Cardiac muscle cell (in vitro differentiated cells and primary cell): Measurements from ENCODE around the gene ALOX15B. TPM values are rescaled to one million over a fixed set of nuclear protein-coding genes. Genes with fewer than 3 reads are reported as not detected.
"Not testable (repeated sequence)": the region's sequence is repeated elsewhere in the genome, so short reads cannot be mapped to it uniquely, and the experiment has no call there.

Source experiments
- DNase-seq, 2 donors: peaks; one replicate each; pipeline versions ENCODE4 v3.0.0 to v3.0.0-alpha.2; 2010 to 2017; ENCODE audit warnings: low read depth in 1 of 2, low spot score in 1 of 2
- H3K27ac ChIP-seq: fragments of 200-600 bp; sonication (generic); 2 replicates; pipeline ENCODE4 v1.5.1; 2016
- H3K27me3 ChIP-seq: fragments of 200-600 bp; sonication (generic); 2 replicates; pipeline ENCODE4 v1.6.0; 2016; ENCODE audit warnings: control low read depth
- H3K36me3 ChIP-seq: fragments of 200-600 bp; sonication (generic); 2 replicates; pipeline ENCODE4 v1.5.1; 2016; ENCODE audit warnings: control low read depth
- H3K4me1 ChIP-seq: fragments of 200-600 bp; sonication (generic); 2 replicates; pipeline ENCODE4 v1.8.1; 2017; ENCODE audit warnings: low read depth, mild to moderate bottlenecking, mixed run types
- H3K4me3 ChIP-seq: fragments of 200-600 bp; sonication (generic); 2 replicates; pipeline ENCODE4 v1.5.1; 2016; ENCODE audit warnings: mild to moderate bottlenecking
- H3K9me3 ChIP-seq: fragments of 200-600 bp; sonication (generic); 2 replicates; pipeline ENCODE4 v1.5.1; 2017; ENCODE audit warnings: low read depth, mild to moderate bottlenecking, control low read depth
- polyA plus RNA-seq: library from polyadenylated mRNA; unstranded; fragments of >200 nt; fragmentation: Nextera tagmentation; extraction: Ambion mirVana; gene quantifications from 2 replicates; pipeline ENCODE4 v1.2.1, GENCODE V29; 2016
- total RNA-seq: library from RNA; depleted of rRNA; stranded (reverse); fragments of >200 nt; gene quantifications from 2 replicates; pipeline ENCODE4 v1.2.3, GENCODE V29; 2016
- TF ChIP-seq, protein P1 (sequence below): IDR thresholded peaks from 2 replicates; pipeline ENCODE4 v1.5.1; 2012; ENCODE audit warnings: low read depth, mild to moderate bottlenecking, low read length

ALOX15B gene
- total and polyA plus RNA-seq, 2 experiments from 2014 or later: 0.12 to 0.33 TPM

DNA sequence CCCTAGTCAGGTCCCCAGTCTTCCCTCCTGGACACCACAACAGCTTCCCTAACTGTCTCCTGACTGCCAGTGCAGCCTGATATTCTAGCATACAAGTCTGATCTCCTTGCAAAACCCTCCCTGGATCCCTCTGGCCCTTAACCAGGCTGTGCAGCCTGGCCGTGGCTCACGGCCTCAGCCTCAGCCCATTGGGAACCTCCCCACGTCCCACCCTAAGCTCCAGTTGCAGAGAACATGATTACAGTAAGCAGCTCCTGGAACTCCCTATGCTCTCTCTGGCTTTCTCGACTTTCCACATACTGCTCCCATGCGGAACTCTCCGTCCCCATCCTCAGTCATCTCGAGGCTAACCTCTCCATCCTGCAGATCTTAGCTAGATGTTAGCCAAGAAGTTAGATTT, 35.7 kb downstream of the ALOX15B start:
- H3K36me3 ChIP-seq: no peaks in the 10 kb centered on the region
- H3K27ac ChIP-seq: no peak overlapping the region
- no peak for DNase-seq
- no peaks in the 10 kb centered on the region for H3K9me3 ChIP-seq
- H3K4me1 ChIP-seq: no peaks in the 10 kb centered on the region
- peaks cover 98% of the 10 kb centered on the region for H3K27me3 ChIP-seq
- no peak overlapping the region for H3K4me3 ChIP-seq
- TF ChIP-seq, protein P1, sequence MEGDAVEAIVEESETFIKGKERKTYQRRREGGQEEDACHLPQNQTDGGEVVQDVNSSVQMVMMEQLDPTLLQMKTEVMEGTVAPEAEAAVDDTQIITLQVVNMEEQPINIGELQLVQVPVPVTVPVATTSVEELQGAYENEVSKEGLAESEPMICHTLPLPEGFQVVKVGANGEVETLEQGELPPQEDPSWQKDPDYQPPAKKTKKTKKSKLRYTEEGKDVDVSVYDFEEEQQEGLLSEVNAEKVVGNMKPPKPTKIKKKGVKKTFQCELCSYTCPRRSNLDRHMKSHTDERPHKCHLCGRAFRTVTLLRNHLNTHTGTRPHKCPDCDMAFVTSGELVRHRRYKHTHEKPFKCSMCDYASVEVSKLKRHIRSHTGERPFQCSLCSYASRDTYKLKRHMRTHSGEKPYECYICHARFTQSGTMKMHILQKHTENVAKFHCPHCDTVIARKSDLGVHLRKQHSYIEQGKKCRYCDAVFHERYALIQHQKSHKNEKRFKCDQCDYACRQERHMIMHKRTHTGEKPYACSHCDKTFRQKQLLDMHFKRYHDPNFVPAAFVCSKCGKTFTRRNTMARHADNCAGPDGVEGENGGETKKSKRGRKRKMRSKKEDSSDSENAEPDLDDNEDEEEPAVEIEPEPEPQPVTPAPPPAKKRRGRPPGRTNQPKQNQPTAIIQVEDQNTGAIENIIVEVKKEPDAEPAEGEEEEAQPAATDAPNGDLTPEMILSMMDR: no peak

DNA sequence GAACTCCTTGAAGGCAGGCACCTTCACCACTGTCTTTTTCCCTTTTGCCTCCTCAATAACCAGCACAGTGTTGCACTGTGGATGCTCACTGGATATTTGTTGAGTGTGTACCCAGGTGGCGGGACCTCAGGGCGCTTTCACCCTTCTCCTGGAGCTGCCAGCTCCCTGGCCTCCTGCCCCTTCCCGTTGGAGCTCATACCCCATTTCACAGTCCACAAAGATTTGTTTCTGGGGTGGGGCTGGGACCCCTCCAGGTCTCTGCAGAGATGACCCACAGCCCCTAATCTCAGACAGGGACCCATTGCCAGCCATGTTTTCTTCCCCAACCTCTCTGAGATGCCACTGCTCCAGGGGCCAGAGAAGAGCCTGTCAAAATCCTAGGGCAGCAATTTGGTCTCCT, 36.2 kb downstream of the ALOX15B start:
- H3K4me1 ChIP-seq: no peaks in the 10 kb centered on the region
- TF ChIP-seq, protein P1: no peak
- H3K27me3 ChIP-seq: peaks cover 98% of the 10 kb centered on the region
- no peak for DNase-seq
- H3K9me3 ChIP-seq: no peaks in the 10 kb centered on the region
- no peak overlapping the region for H3K27ac ChIP-seq
- H3K4me3 ChIP-seq: no peak overlapping the region
- no peaks in the 10 kb centered on the region for H3K36me3 ChIP-seq

DNA sequence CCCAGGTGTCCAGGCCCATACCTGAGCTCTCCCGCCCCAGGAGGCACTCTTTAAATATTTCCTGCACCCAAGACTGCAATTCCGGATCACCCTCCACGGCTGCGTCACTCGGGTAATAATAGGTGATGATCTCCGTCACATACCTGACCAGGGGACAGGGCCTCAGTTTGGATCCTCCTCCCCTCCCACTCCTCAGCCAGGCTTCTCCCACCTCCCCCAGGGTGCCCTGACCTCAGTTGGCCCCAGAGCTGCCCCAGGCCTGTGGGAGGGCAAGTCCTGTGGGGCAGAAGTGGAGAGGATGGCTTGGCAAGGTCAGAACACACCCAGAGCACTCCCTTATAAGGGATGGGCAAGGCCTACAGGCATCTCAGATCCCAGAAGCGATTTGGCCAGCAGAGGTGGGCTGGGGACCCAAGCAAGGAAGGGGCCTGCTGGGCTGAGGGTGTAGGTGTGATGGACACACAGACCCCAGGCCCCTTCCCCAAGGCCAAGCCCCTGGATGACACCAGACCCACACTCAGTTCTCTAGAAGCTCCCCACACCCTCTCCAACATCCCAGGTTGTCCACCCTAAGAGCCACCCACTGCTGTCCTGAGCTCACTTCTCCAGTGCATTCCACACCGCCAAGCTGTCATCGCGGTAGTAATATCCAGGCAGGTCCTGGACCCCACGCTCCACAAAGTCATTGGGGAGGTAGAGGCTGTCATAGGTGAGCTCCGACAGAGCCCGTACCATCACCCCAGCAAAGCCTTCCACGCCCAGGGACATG, 36.9 kb downstream of the ALOX15B start:
- Histone ChIP-seq H3K4me3 (no peak overlapping the region), H3K9me3 (no peaks in the 10 kb centered on the region), H3K27ac (no peak overlapping the region), H3K4me1 (no peaks in the 10 kb centered on the region), H3K36me3 (no peaks in the 10 kb centered on the region), H3K27me3 (peaks cover 98% of the 10 kb centered on the region)
- DNase-seq: no peak
- TF ChIP-seq, protein P1: no peak

- H3K9me3 ChIP-seq: no peaks in the 10 kb centered on the region
- no peak overlapping the region for H3K4me3 ChIP-seq
These were observed 37.8 kb downstream of the ALOX15B start for GRCh38 chr17:8076502-8077266.

GRCh38 chr17:8077939-8078338, 39.1 kb downstream of the ALOX15B start:
- H3K27me3 ChIP-seq: peaks cover 96% of the 10 kb centered on the region
- DNase-seq, H3K9me3 ChIP-seq, H3K4me3 ChIP-seq, H3K27ac ChIP-seq, H3K4me1 ChIP-seq, H3K36me3 ChIP-seq: not testable (repeated sequence)

More at GRCh38 chr17:8076502-8077266, 37.8 kb downstream of the ALOX15B start:
- TF ChIP-seq, protein P1: no peak
- H3K27me3 ChIP-seq: peaks cover 98% of the 10 kb centered on the region
- DNase-seq: no peak
- no peaks in the 10 kb centered on the region for H3K4me1 ChIP-seq
- no peaks in the 10 kb centered on the region for H3K36me3 ChIP-seq
- H3K27ac ChIP-seq: no peak overlapping the region
